ENCODE measurements around the gene TRDMT1.

TRDMT1 gene

GRCh38 chr10:17138460-17139042 lies 62.9 kb downstream of the TRDMT1 start:
- WGBS (ENCODE audit: extremely low coverage, insufficient coverage, insufficient read length), result no CpG with 5 or more reads among the region's 5 CpGs
- H2BK12ac ChIP-seq (ENCODE audit: low read length), result no peak overlapping the region

GRCh38 chr10:17134737-17135260 lies 66.7 kb downstream of the TRDMT1 start:
- Histone ChIP-seq H4K12ac (ENCODE audit: low read depth, low read length) (no peak overlapping the region), H3K4me1 (ENCODE audit: control insufficient read depth in 1 of 2, insufficient read depth in 2 of 2, low read length in 2 of 2) (no peaks in the 10 kb centered on the region), H3K4me3 (ENCODE audit: low read depth, low read length) (no peak overlapping the region), H4K8ac (ENCODE audit: low read depth, low read length) (no peak overlapping the region), H2BK5ac (ENCODE audit: low read depth, low read length, poor library complexity) (no peak overlapping the region), H3K27me3 (ENCODE audit: insufficient read depth, low read length) (no peaks in the 10 kb centered on the region), H3K4ac (ENCODE audit: low read depth, low read length) (no peak overlapping the region), H3K27ac (ENCODE audit: low read depth, low read length) (no peak overlapping the region), H3K9ac (ENCODE audit: low read length) (no peak overlapping the region), H3K36me3 (ENCODE audit: control insufficient read depth in 1 of 2, insufficient read depth in 2 of 2, low read length in 2 of 2) (no peaks in the 10 kb centered on the region), H3K18ac (ENCODE audit: low read length) (no peak overlapping the region), H2BK12ac (ENCODE audit: low read length) (no peak overlapping the region), H3K23ac (ENCODE audit: low read length) (no peak overlapping the region), H2AFZ (ENCODE audit: insufficient read depth, low read length, poor library complexity) (no peak overlapping the region), H2BK120ac (ENCODE audit: insufficient read depth, low read length, poor library complexity) (no peak overlapping the region), H3K79me1 (ENCODE audit: low read length) (no peaks in the 10 kb centered on the region), H4K91ac (ENCODE audit: low read depth, low read length) (no peak overlapping the region), H3K4me2 (ENCODE audit: low read length) (no peak overlapping the region), H3K9me3 (ENCODE audit: insufficient read depth, low read depth, low read length) (no peaks in the 10 kb centered on the region), H2AK5ac (ENCODE audit: low read length) (no peak overlapping the region), H3K14ac (ENCODE audit: low read length) (no peak overlapping the region), H3K79me2 (ENCODE audit: control insufficient read depth, insufficient read depth, low read length, poor library complexity) (no peaks in the 10 kb centered on the region)
- DNase-seq, result no peak

More at GRCh38 chr10:17138460-17139042, 62.9 kb downstream of the TRDMT1 start:
- H4K8ac ChIP-seq (ENCODE audit: low read depth, low read length), result no peak overlapping the region
- H3K9me3 ChIP-seq (ENCODE audit: insufficient read depth, low read depth, low read length), result no peaks in the 10 kb centered on the region
- no peak overlapping the region for H2AFZ ChIP-seq (ENCODE audit: insufficient read depth, low read length, poor library complexity)
- no peaks in the 10 kb centered on the region for H3K79me1 ChIP-seq (ENCODE audit: low read length)
- H3K9ac ChIP-seq (ENCODE audit: low read length), result no peak overlapping the region
- H3K14ac ChIP-seq (ENCODE audit: low read length), result no peak overlapping the region
- H3K27me3 ChIP-seq (ENCODE audit: insufficient read depth, low read length), result no peaks in the 10 kb centered on the region
- H2AK5ac ChIP-seq (ENCODE audit: low read length), result no peak overlapping the region
- no peak overlapping the region for H2BK5ac ChIP-seq (ENCODE audit: low read depth, low read length, poor library complexity)
- H4K91ac ChIP-seq (ENCODE audit: low read depth, low read length), result no peak overlapping the region
- no peak for DNase-seq
- H3K23ac ChIP-seq (ENCODE audit: low read length), result no peak overlapping the region
- H3K36me3 ChIP-seq (ENCODE audit: control insufficient read depth in 1 of 2, insufficient read depth in 2 of 2, low read length in 2 of 2), result no peaks in the 10 kb centered on the region
- no peak overlapping the region for H3K18ac ChIP-seq (ENCODE audit: low read length)
- no peaks in the 10 kb centered on the region for H3K4me1 ChIP-seq (ENCODE audit: control insufficient read depth in 1 of 2, insufficient read depth in 2 of 2, low read length in 2 of 2)
- H3K27ac ChIP-seq (ENCODE audit: low read depth, low read length), result no peak overlapping the region
- no peak overlapping the region for H3K4me2 ChIP-seq (ENCODE audit: low read length)
- no peak overlapping the region for H3K4ac ChIP-seq (ENCODE audit: low read depth, low read length)
- no peak overlapping the region for H3K4me3 ChIP-seq (ENCODE audit: low read depth, low read length)
- H2BK120ac ChIP-seq (ENCODE audit: insufficient read depth, low read length, poor library complexity), result no peak overlapping the region
- no peaks in the 10 kb centered on the region for H3K79me2 ChIP-seq (ENCODE audit: control insufficient read depth, insufficient read depth, low read length, poor library complexity)
- no peak overlapping the region for H4K12ac ChIP-seq (ENCODE audit: low read depth, low read length)

DNA sequence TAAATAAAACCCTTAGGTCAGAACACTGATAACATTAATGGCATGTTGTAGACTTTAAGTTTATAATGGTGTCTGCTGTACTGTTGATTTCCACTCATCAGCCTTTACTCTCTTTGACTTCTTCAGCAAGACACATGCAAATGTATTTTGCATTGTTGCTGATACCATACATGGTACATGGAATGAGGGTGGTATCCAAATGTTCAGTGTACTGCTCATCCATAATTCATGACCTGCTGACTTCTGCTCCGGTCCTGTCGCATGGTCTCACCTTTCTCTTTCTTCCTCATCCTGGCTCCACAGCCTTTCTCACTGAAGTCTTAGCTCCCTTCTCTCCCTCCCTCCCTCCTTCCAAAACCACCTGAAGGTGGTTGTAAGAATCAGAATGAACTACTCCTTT lies 67.2 kb downstream of the TRDMT1 start:
- Histone ChIP-seq H4K12ac (ENCODE audit: low read depth, low read length) (no peak overlapping the region), H4K8ac (ENCODE audit: low read depth, low read length) (no peak overlapping the region), H3K23ac (ENCODE audit: low read length) (no peak overlapping the region), H3K36me3 (ENCODE audit: control insufficient read depth in 1 of 2, insufficient read depth in 2 of 2, low read length in 2 of 2) (no peaks in the 10 kb centered on the region), H3K9me3 (ENCODE audit: insufficient read depth, low read depth, low read length) (no peaks in the 10 kb centered on the region), H3K79me2 (ENCODE audit: control insufficient read depth, insufficient read depth, low read length, poor library complexity) (no peaks in the 10 kb centered on the region), H3K14ac (ENCODE audit: low read length) (no peak overlapping the region), H3K4me3 (ENCODE audit: low read depth, low read length) (no peak overlapping the region), H3K79me1 (ENCODE audit: low read length) (no peaks in the 10 kb centered on the region), H3K4me1 (ENCODE audit: control insufficient read depth in 1 of 2, insufficient read depth in 2 of 2, low read length in 2 of 2) (no peaks in the 10 kb centered on the region), H2BK120ac (ENCODE audit: insufficient read depth, low read length, poor library complexity) (no peak overlapping the region), H3K27me3 (ENCODE audit: insufficient read depth, low read length) (no peaks in the 10 kb centered on the region), H2BK5ac (ENCODE audit: low read depth, low read length, poor library complexity) (no peak overlapping the region), H3K4me2 (ENCODE audit: low read length) (no peak overlapping the region), H3K18ac (ENCODE audit: low read length) (no peak overlapping the region), H2AFZ (ENCODE audit: insufficient read depth, low read length, poor library complexity) (no peak overlapping the region), H2AK5ac (ENCODE audit: low read length) (no peak overlapping the region), H3K9ac (ENCODE audit: low read length) (no peak overlapping the region), H4K91ac (ENCODE audit: low read depth, low read length) (no peak overlapping the region), H3K27ac (ENCODE audit: low read depth, low read length) (no peak overlapping the region), H2BK12ac (ENCODE audit: low read length) (no peak overlapping the region), H3K4ac (ENCODE audit: low read depth, low read length) (no peak overlapping the region)
- DNase-seq, result no peak
- no CpG with 5 or more reads among the region's 2 CpGs for WGBS (ENCODE audit: extremely low coverage, insufficient coverage, insufficient read length)

GRCh38 chr10:17129741-17130140 lies 71.7 kb downstream of the TRDMT1 start, which contains the start of gene CUBN:
Gene CUBN, minus strand, starts transcription at chr10:17129811. Its CDS starts 46 bp downstream, at chr10:17129765.
- Histone ChIP-seq H3K18ac (ENCODE audit: low read length) (no peak within 1 kb of the TSS), H2BK120ac (ENCODE audit: insufficient read depth, low read length, poor library complexity) (no peak within 1 kb of the TSS), H4K91ac (ENCODE audit: low read depth, low read length) (no peak within 1 kb of the TSS), H3K23ac (ENCODE audit: low read length) (no peak within 1 kb of the TSS), H3K27me3 (ENCODE audit: insufficient read depth, low read length) (no peaks in the 10 kb centered on the region), H4K12ac (ENCODE audit: low read depth, low read length) (no peak within 1 kb of the TSS), H3K79me2 (ENCODE audit: control insufficient read depth, insufficient read depth, low read length, poor library complexity) (no peaks in the 10 kb centered on the region), H3K4me1 (ENCODE audit: control insufficient read depth in 1 of 2, insufficient read depth in 2 of 2, low read length in 2 of 2) (no peaks in the 10 kb centered on the region), H2BK12ac (ENCODE audit: low read length) (no peak within 1 kb of the TSS), H3K36me3 (ENCODE audit: control insufficient read depth in 1 of 2, insufficient read depth in 2 of 2, low read length in 2 of 2) (no peaks in the 10 kb centered on the region), H2BK5ac (ENCODE audit: low read depth, low read length, poor library complexity) (no peak within 1 kb of the TSS), H3K9ac (ENCODE audit: low read length) (no peak within 1 kb of the TSS), H3K9me3 (ENCODE audit: insufficient read depth, low read depth, low read length) (no peaks in the 10 kb centered on the region), H2AK5ac (ENCODE audit: low read length) (no peak within 1 kb of the TSS), H2AFZ (ENCODE audit: insufficient read depth, low read length, poor library complexity) (no peak within 1 kb of the TSS), H3K14ac (ENCODE audit: low read length) (no peak within 1 kb of the TSS), H3K4ac (ENCODE audit: low read depth, low read length) (no peak within 1 kb of the TSS), H3K4me3 (ENCODE audit: low read depth, low read length) (no peak within 1 kb of the TSS), H3K4me2 (ENCODE audit: low read length) (no peak within 1 kb of the TSS), H3K27ac (ENCODE audit: low read depth, low read length) (no peak within 1 kb of the TSS), H3K79me1 (ENCODE audit: low read length) (no peaks in the 10 kb centered on the region), H4K8ac (ENCODE audit: low read depth, low read length) (no peak within 1 kb of the TSS)
- DNase-seq, result no peak
- no CpG with 5 or more reads among the region's 1 CpG for WGBS (ENCODE audit: extremely low coverage, insufficient coverage, insufficient read length)

All from trophoblast cell (in vitro differentiated cells and primary cell).